ENCODE data around the gene ABI3BP. TPM values are rescaled to one million over a fixed set of nuclear protein-coding genes. Genes with fewer than 3 reads are reported as not detected.

The ABI3BP gene
- 0.39 and 0.42 TPM in 2 replicates for total RNA-seq (2014; rRNA removed; shearing (Covaris generic))
- 0.24 and 0.57 TPM in 2 replicates for polyA plus RNA-seq (2016; fragmentation: Nextera tagmentation; extraction: Ambion mirVana)
- long read RNA-seq, result 0 reads

- Histone ChIP-seq H4K20me1 (replicated peaks; ENCODE audit: insufficient read depth) (no peaks in the 10 kb centered on the region), H3K27me3 (ENCODE audit: insufficient read depth) (no peaks in the 10 kb centered on the region), H3K4me1 (ENCODE audit: insufficient read depth) (no peaks in the 10 kb centered on the region), H3K36me3 (ENCODE audit: insufficient read depth) (no peaks in the 10 kb centered on the region), H2AFZ (peak within 1 kb of the TSS; percentile 65; the same call in 1 of the 2 replicates), H3K79me2 (replicated peaks; ENCODE audit: insufficient read depth) (no peaks in the 10 kb centered on the region), H3K4me2 (no peak within 1 kb of the TSS), H3F3A (replicated peaks; ENCODE audit: low read depth) (no peaks in the 10 kb centered on the region), H3K9me2 (ENCODE audit: insufficient read depth) (no peaks in the 10 kb centered on the region), H3K27ac (ENCODE audit: low read depth) (no peak within 1 kb of the TSS), H3K4me3 (no peak within 1 kb of the TSS)
- H3K9me3 Mint-ChIP-seq, result no peaks in the 10 kb centered on the region
- no peaks in the 10 kb centered on the region for H3K36me3 Mint-ChIP-seq (ENCODE audit: low read depth)
- H3K27ac Mint-ChIP-seq, result no peak within 1 kb of the TSS
- no peaks in the 10 kb centered on the region for H3K27me3 Mint-ChIP-seq (ENCODE audit: insufficient read depth, low read depth, poor library complexity)
- ATAC-seq, result peak; percentile 59; the same call in 2 of the 3 replicates
- no peak within 1 kb of the TSS for H3K4me3 Mint-ChIP-seq
- TF ChIP-seq EZH2 (IDR thresholded peaks at IDR 0.05; ENCODE audit: low read depth, unreplicated experiment) (no peak), CREB1 (CRISPR knock-in tag; IDR thresholded peaks at IDR 0.05; ENCODE audit: low read depth) (no peak), CTCF (conservative IDR thresholded peaks at IDR 0.05; ENCODE audit: low read depth in 2 of 2) (no peak), ZNF114 (CRISPR knock-in tag; IDR thresholded peaks at IDR 0.05) (no peak), STAT1 (IDR thresholded peaks at IDR 0.05; ENCODE audit: unreplicated experiment) (no peak), ETS1 (IDR thresholded peaks at IDR 0.05) (no peak), ZNF331 (CRISPR knock-in tag; IDR thresholded peaks at IDR 0.05; ENCODE audit: low read depth) (no peak), NANOG (IDR thresholded peaks at IDR 0.05; ENCODE audit: borderline replicate concordance) (no peak), EZH2phosphoT487 (IDR thresholded peaks at IDR 0.05; ENCODE audit: unreplicated experiment) (no peak)
- DNase-seq (ENCODE audit: low spot score), result no peak
- H3K4me1 Mint-ChIP-seq, result no peaks in the 10 kb centered on the region
Observed at GRCh38 chr3:100993309-100993708, at the start of gene ABI3BP. TSS of gene ABI3BP (minus strand) at chr3:100993421. CDS start at chr3:100993384, 37 bp downstream.

GRCh38 chr3:101039285-101039684 is 46.1 kb upstream of the ABI3BP start:
- no peaks in the 10 kb centered on the region for H3K36me3 ChIP-seq (ENCODE audit: insufficient read depth)
- Mint-ChIP-seq H3K27me3 (ENCODE audit: insufficient read depth, low read depth, poor library complexity) (no peaks in the 10 kb centered on the region), H3K4me3 (no peak overlapping the region), H3K36me3 (ENCODE audit: low read depth) (no peaks in the 10 kb centered on the region; the same call in 2 of the 3 replicates), H3K9me3 (no peaks in the 10 kb centered on the region), H3K4me1 (peaks cover 10% of the 10 kb centered on the region), H3K27ac (no peak overlapping the region)
- no peak overlapping the region for H3K4me2 ChIP-seq
- no peaks in the 10 kb centered on the region for H3K79me2 ChIP-seq (replicated peaks; ENCODE audit: insufficient read depth)
- no peaks in the 10 kb centered on the region for H3K27me3 ChIP-seq (ENCODE audit: insufficient read depth)
- no peak overlapping the region for H2AFZ ChIP-seq
- no peak overlapping the region for H3K27ac ChIP-seq (ENCODE audit: low read depth)
- H3F3A ChIP-seq (replicated peaks; ENCODE audit: low read depth), result no peaks in the 10 kb centered on the region
- ATAC-seq (no peak), DNase-seq (ENCODE audit: low spot score) (no peak)
- H4K20me1 ChIP-seq (replicated peaks; ENCODE audit: insufficient read depth), result no peaks in the 10 kb centered on the region; the same call in 1 of the 2 replicates
- 0 out of 2 replicates have a peak, but pooled peaks cover 4% of the 10 kb centered on the region for H3K4me1 ChIP-seq (ENCODE audit: insufficient read depth)
- TF ChIP-seq POLR2AphosphoS5 (IDR thresholded peaks at IDR 0.05; ENCODE audit: low read depth) (no peak), CREB1 (CRISPR knock-in tag; IDR thresholded peaks at IDR 0.05; ENCODE audit: low read depth) (no peak), NANOG (IDR thresholded peaks at IDR 0.05; ENCODE audit: borderline replicate concordance) (no peak), CTCF (conservative IDR thresholded peaks at IDR 0.05; ENCODE audit: low read depth in 2 of 2) (no peak)
- peaks cover 3% of the 10 kb centered on the region; the same call in 1 of the 2 replicates for H3K9me2 ChIP-seq (ENCODE audit: insufficient read depth)
- H3K4me3 ChIP-seq, result no peak overlapping the region

Data from GM23338 (cell line).